WTC11 (cell line): ENCODE measurements around the gene TYSND1. TPM values are rescaled to one million over a fixed set of nuclear protein-coding genes. Genes with fewer than 3 reads are reported as not detected.

Experiments used
- ATAC-seq: fragments of 200-7000 bp; cut with Tn5 transposase; 2 replicates; pipeline ENCODE4 v1.10.0; 2021; ENCODE audit warnings: mild to moderate bottlenecking, moderate library complexity
- CTCF ChIA-PET: fragments of 300-600 bp; sonication (Branson Sonifier 250); formaldehyde crosslinking; loops from one replicate; lab custom pipeline; 2021; ENCODE audit warnings: antibody characterized with exemption; lab: Charles Lee
- POLR2A ChIA-PET: fragments of 350-600 bp; sonication (Branson Sonifier 250); formaldehyde crosslinking; loops from one replicate; lab custom pipeline; 2021; ENCODE audit warnings: antibody characterized with exemption; lab: Charles Lee
- DNase-seq: peaks from one replicate; pipeline ENCODE4 v3.0.0; 2021; ENCODE audit warnings: low spot score
- H3K27ac Mint-ChIP-seq: 2 replicates; pipeline ENCODE4 v1.8.0; 2021; ENCODE audit warnings: mixed read lengths
- H3K27me3 Mint-ChIP-seq: 2 replicates; pipeline ENCODE4 v1.8.0; 2021; ENCODE audit warnings: low read depth, mild to moderate bottlenecking, moderate library complexity, mixed read lengths
- H3K36me3 Mint-ChIP-seq: 2 replicates; pipeline ENCODE4 v1.8.0; 2021; ENCODE audit warnings: mixed read lengths
- H3K4me1 Mint-ChIP-seq: 2 replicates; pipeline ENCODE4 v1.8.0; 2022; ENCODE audit warnings: mixed read lengths
- H3K4me3 Mint-ChIP-seq: 2 replicates; pipeline ENCODE4 v1.8.0; 2021; ENCODE audit warnings: mild to moderate bottlenecking, moderate library complexity, mixed read lengths
- H3K9me3 Mint-ChIP-seq: 2 replicates; pipeline ENCODE4 v1.8.0; 2021; ENCODE audit warnings: mixed read lengths
- ETV6 ChIP-seq: sonication (generic); formaldehyde crosslinking; IDR thresholded peaks from 2 replicates; pipeline ENCODE4 v1.8.1; 2022; ENCODE audit warnings: mild to moderate bottlenecking, missing genetic modification reagents
- FOXJ3 ChIP-seq: sonication (generic); formaldehyde crosslinking; IDR thresholded peaks from 2 replicates; pipeline ENCODE4 v1.9.0; 2021; ENCODE audit warnings: missing genetic modification reagents, mild to moderate bottlenecking, borderline replicate concordance
- FOXK1 ChIP-seq: sonication (generic); formaldehyde crosslinking; IDR thresholded peaks from 2 replicates; pipeline ENCODE4 v1.8.0; 2022; ENCODE audit warnings: mild to moderate bottlenecking, moderate library complexity, missing genetic modification reagents
- GABPB1 ChIP-seq: sonication (generic); formaldehyde crosslinking; IDR thresholded peaks from 2 replicates; pipeline ENCODE4 v1.8.1; 2023; ENCODE audit warnings: mild to moderate bottlenecking, missing genetic modification reagents
- HMGA2 ChIP-seq: fragments of 250-450 bp; sonication (Bioruptor Pico); IDR thresholded peaks from 2 replicates; pipeline ENCODE4 v1.4.0; 2021; ENCODE audit warnings: mild to moderate bottlenecking, moderate library complexity
- PRRX2 ChIP-seq: fragments of 250-450 bp; sonication (Bioruptor Pico); IDR thresholded peaks from 2 replicates; pipeline ENCODE4 v1.8.0; 2021; ENCODE audit warnings: mild to moderate bottlenecking
- SP1 ChIP-seq: sonication (generic); formaldehyde crosslinking; conservative IDR thresholded peaks from 2 replicates; pipeline ENCODE4 v1.8.1; 2022; ENCODE audit warnings: missing genetic modification reagents
- TP53 ChIP-seq: sonication (generic); formaldehyde crosslinking; IDR thresholded peaks from 2 replicates; pipeline ENCODE4 v1.8.1; 2023; ENCODE audit warnings: mild to moderate bottlenecking, missing genetic modification reagents
- ZNF416 ChIP-seq: fragments of 250-450 bp; sonication (Bioruptor Pico); IDR thresholded peaks from 2 replicates; pipeline ENCODE4 v1.9.0; 2021; ENCODE audit warnings: mild to moderate bottlenecking, inconsistent platforms
- total RNA-seq: library from RNA; stranded (reverse); gene quantifications from 3 replicates; pipeline ENCODE4 v1.2.3, GENCODE V29; 2021
- TF ChIP-seq, protein P1 (sequence below): fragments of 250-450 bp; sonication (Bioruptor Pico); IDR thresholded peaks from 2 replicates; pipeline ENCODE4 v1.9.0; 2021; ENCODE audit warnings: mild to moderate bottlenecking
- TF ChIP-seq, protein P2 (sequence below): fragments of 200-600 bp; IDR thresholded peaks from 2 replicates; pipeline ENCODE4 v1.8.0; 2022; ENCODE audit warnings: antibody characterized with exemption
- TF ChIP-seq, protein P3 (sequence below): sonication (generic); formaldehyde crosslinking; IDR thresholded peaks from 2 replicates; pipeline ENCODE4 v1.8.0; 2022; ENCODE audit warnings: mild to moderate bottlenecking, missing genetic modification reagents
- TF ChIP-seq, protein P4 (sequence below): fragments of 250-450 bp; sonication (Bioruptor Pico); IDR thresholded peaks from 2 replicates; pipeline ENCODE4 v2.1.2; 2022; ENCODE audit warnings: mild to moderate bottlenecking, moderate library complexity
- TF ChIP-seq, protein P5 (sequence below): sonication (generic); formaldehyde crosslinking; IDR thresholded peaks from 2 replicates; pipeline ENCODE4 v1.8.1; 2023; ENCODE audit warnings: mild to moderate bottlenecking, missing genetic modification reagents, borderline replicate concordance
- TF ChIP-seq, protein P6 (sequence below): sonication (generic); formaldehyde crosslinking; IDR thresholded peaks from 2 replicates; pipeline ENCODE4 v1.8.1; 2022; ENCODE audit warnings: missing genetic modification reagents, borderline replicate concordance

TYSND1 gene
- total RNA-seq, 1 experiment from 2014 or later = 18.9 TPM

DNA sequence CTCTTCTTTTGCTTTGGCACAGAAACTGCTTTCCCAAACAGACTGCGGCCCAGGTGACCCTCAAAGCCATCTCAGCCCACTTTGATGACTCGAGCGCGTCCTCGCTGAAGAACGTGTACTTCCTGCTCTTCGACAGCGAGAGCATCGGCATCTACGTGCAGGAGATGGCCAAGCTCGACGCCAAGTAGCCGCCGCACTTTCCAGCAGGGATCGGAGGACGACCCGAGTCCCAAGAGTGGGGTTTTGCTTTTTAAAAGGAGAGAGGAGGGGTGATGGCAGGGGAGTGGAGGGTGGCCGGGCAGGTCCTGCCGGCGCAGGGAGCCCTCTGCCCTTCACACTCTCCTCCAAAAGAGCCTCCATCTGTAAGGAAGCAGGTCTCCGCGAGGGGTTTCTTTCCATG is 35.0 kb downstream of the TYSND1 start (continued):
- TF ChIP-seq HMGA2 (CRISPR knock-in tag) (no peak), FOXJ3 (CRISPR knock-in tag) (no peak), FOXK1 (no peak)

DNA sequence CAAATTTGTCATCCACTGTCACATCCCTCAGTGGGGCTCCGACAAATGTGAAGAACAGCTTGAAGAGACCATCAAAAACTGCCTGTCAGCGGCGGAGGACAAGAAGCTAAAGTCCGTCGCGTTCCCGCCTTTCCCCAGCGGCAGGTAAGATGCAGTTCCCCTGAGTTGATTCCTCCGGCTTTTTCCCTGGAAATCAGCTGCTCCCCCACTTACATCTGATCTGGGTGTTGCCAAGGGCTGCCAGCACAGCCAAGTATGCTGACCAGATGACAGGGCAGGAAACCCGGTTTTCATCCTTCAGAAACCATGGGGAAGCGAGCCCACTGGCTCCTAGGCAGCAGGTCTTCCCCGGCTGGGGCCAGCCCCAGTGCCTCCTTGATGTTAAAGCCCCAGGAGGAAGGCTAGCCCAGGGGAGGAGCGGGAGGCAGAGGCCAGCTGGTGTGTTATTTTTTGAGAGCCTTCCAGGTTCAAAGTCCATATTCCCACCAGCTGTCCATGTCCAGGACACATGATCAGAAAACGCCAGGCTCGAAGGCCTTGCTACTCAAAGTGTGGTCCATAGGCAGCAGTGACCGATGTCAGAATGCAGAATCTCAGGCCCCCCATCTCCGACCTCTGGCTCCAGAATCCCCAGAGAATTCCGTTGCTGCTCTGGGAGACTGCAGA is 37.3 kb downstream of the TYSND1 start:
- Mint-ChIP-seq H3K9me3 (no peaks in the 10 kb centered on the region), H3K4me1 (peaks cover 11% of the 10 kb centered on the region), H3K27ac (no peak overlapping the region), H3K27me3 (no peaks in the 10 kb centered on the region), H3K4me3 (no peak overlapping the region), H3K36me3 (peaks cover 3% of the 10 kb centered on the region)
- POLR2A ChIA-PET = no interaction called here
- no peak for ATAC-seq
- CTCF ChIA-PET = no interaction called here
- TF ChIP-seq GABPB1 (CRISPR knock-in tag) = peak; percentile 51; the same call in 1 of the 2 replicates
- TF ChIP-seq, protein P1, sequence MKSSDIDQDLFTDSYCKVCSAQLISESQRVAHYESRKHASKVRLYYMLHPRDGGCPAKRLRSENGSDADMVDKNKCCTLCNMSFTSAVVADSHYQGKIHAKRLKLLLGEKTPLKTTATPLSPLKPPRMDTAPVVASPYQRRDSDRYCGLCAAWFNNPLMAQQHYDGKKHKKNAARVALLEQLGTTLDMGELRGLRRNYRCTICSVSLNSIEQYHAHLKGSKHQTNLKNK = no peak
- DNase-seq = no peak

DNA sequence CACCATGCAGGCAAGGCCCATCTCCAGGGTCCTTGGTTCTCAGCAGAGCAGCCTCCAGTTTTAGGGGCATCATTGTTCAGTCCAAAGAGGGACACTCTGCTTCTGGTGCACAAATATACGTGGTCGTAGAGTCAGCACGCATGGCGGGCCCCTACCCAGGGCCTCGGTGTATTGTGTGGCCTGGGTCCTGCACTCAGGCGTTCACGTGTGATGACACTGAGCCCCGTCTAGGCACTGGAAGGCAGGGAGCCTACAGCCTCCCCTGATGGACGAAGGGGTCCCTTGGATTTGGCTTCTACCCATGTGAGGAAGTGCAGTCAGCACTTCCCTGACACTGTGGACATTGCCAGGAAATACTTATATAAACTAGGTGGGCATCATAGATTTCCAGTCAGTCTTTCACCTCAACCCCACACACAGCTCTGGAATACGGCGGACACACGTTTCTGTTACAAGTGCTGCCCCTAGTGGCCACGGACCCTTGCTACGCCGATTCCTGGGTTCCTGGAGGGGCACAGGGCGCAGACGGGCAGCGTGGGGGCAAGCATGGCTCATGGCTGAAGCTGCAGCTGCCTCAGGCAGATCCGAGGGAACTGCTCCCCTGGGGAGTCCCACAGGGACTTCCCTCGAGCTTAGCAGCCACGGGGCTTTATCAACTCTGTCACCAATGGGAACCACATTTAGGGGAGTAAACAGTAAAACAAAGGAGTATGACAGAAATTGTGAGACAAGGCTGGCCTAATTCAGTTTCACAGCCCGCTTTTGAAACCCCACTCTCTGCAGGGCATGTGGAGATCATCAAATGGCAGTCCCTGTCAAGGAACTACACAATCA is 39.3 kb downstream of the TYSND1 start:
- CTCF ChIA-PET = interaction anchor here (0.6 to 3.0 kb wide), 36 partner anchors 9 to 656 kb away, joined by 3 to 24 read pairs (median 4); partner anchors contain the start of genes SAR1A, TSPAN15 and TYSND1
- TF ChIP-seq ETV6 = 0 out of 2 replicates have a peak, but pooled peaks have one; percentile 35
- TF ChIP-seq, protein P2, sequence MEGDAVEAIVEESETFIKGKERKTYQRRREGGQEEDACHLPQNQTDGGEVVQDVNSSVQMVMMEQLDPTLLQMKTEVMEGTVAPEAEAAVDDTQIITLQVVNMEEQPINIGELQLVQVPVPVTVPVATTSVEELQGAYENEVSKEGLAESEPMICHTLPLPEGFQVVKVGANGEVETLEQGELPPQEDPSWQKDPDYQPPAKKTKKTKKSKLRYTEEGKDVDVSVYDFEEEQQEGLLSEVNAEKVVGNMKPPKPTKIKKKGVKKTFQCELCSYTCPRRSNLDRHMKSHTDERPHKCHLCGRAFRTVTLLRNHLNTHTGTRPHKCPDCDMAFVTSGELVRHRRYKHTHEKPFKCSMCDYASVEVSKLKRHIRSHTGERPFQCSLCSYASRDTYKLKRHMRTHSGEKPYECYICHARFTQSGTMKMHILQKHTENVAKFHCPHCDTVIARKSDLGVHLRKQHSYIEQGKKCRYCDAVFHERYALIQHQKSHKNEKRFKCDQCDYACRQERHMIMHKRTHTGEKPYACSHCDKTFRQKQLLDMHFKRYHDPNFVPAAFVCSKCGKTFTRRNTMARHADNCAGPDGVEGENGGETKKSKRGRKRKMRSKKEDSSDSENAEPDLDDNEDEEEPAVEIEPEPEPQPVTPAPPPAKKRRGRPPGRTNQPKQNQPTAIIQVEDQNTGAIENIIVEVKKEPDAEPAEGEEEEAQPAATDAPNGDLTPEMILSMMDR = peak; percentile 70
- TF ChIP-seq, protein P3, sequence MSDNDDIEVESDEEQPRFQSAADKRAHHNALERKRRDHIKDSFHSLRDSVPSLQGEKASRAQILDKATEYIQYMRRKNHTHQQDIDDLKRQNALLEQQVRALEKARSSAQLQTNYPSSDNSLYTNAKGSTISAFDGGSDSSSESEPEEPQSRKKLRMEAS (CRISPR knock-in tag) = no peak
- no peak overlapping the region for H3K27ac Mint-ChIP-seq

DNA sequence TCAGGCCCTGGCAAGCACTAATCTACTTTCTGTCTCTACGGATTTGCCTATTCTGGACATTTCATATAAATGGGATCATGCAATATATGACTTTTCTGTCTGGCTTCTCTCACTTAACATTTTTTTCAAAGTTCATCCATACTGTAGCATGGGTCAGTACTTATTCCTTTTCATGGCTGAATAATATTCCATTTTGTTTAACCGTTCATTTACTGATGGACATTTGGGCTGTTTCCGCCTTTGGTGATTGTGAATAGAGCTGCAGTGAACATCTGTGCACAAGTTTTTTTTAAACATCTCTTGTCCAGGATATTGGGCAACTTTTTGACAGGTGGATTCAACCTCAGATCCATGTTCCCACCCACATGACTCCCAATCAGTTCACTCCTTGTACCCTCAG is 44.8 kb downstream of the TYSND1 start:
- Mint-ChIP-seq H3K4me1 (peaks cover 8% of the 10 kb centered on the region), H3K27ac (no peak overlapping the region), H3K36me3 (peaks cover 14% of the 10 kb centered on the region), H3K9me3 (peaks cover 5% of the 10 kb centered on the region; the same call in 1 of the 2 replicates), H3K4me3 (no peak overlapping the region), H3K27me3 (no peaks in the 10 kb centered on the region)
- no peak for DNase-seq
- no peak for ATAC-seq
- CTCF ChIA-PET = interaction anchor here (1.1 to 1.2 kb wide), 2 partner anchors 13 to 15 kb away, joined by 3 to 4 read pairs; no protein-coding TSS in a partner anchor
- POLR2A ChIA-PET = no interaction called here
- TF ChIP-seq ZNF416 (CRISPR knock-in tag) = no peak
- TF ChIP-seq, protein P4, sequence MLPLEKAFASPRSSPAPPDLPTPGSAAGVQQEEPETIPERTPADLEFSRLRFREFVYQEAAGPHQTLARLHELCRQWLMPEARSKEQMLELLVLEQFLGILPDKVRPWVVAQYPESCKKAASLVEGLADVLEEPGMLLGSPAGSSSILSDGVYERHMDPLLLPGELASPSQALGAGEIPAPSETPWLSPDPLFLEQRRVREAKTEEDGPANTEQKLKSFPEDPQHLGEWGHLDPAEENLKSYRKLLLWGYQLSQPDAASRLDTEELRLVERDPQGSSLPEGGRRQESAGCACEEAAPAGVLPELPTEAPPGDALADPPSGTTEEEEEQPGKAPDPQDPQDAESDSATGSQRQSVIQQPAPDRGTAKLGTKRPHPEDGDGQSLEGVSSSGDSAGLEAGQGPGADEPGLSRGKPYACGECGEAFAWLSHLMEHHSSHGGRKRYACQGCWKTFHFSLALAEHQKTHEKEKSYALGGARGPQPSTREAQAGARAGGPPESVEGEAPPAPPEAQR (CRISPR knock-in tag) = no peak
- TF ChIP-seq PRRX2 = no peak
- TF ChIP-seq SP1 = no peak
- TF ChIP-seq, protein P5, sequence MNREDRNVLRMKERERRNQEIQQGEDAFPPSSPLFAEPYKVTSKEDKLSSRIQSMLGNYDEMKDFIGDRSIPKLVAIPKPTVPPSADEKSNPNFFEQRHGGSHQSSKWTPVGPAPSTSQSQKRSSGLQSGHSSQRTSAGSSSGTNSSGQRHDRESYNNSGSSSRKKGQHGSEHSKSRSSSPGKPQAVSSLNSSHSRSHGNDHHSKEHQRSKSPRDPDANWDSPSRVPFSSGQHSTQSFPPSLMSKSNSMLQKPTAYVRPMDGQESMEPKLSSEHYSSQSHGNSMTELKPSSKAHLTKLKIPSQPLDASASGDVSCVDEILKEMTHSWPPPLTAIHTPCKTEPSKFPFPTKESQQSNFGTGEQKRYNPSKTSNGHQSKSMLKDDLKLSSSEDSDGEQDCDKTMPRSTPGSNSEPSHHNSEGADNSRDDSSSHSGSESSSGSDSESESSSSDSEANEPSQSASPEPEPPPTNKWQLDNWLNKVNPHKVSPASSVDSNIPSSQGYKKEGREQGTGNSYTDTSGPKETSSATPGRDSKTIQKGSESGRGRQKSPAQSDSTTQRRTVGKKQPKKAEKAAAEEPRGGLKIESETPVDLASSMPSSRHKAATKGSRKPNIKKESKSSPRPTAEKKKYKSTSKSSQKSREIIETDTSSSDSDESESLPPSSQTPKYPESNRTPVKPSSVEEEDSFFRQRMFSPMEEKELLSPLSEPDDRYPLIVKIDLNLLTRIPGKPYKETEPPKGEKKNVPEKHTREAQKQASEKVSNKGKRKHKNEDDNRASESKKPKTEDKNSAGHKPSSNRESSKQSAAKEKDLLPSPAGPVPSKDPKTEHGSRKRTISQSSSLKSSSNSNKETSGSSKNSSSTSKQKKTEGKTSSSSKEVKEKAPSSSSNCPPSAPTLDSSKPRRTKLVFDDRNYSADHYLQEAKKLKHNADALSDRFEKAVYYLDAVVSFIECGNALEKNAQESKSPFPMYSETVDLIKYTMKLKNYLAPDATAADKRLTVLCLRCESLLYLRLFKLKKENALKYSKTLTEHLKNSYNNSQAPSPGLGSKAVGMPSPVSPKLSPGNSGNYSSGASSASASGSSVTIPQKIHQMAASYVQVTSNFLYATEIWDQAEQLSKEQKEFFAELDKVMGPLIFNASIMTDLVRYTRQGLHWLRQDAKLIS (CRISPR knock-in tag) = no peak
- TF ChIP-seq, protein P6, sequence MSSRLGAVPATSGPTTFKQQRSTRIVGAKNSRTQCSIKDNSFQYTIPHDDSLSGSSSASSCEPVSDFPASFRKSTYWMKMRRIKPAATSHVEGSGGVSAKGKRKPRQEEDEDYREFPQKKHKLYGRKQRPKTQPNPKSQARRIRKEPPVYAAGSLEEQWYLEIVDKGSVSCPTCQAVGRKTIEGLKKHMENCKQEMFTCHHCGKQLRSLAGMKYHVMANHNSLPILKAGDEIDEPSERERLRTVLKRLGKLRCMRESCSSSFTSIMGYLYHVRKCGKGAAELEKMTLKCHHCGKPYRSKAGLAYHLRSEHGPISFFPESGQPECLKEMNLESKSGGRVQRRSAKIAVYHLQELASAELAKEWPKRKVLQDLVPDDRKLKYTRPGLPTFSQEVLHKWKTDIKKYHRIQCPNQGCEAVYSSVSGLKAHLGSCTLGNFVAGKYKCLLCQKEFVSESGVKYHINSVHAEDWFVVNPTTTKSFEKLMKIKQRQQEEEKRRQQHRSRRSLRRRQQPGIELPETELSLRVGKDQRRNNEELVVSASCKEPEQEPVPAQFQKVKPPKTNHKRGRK (CRISPR knock-in tag) = no peak
- TF ChIP-seq TP53 (CRISPR knock-in tag) = no peak

More for the DNA sequence above, 39.3 kb downstream of the TYSND1 start:
- Mint-ChIP-seq H3K27me3 (no peaks in the 10 kb centered on the region), H3K9me3 (no peaks in the 10 kb centered on the region), H3K36me3 (peaks cover 3% of the 10 kb centered on the region; the same call in 1 of the 2 replicates), H3K4me1 (peaks cover 11% of the 10 kb centered on the region), H3K4me3 (no peak overlapping the region)
- peak; percentile 85 for DNase-seq
- POLR2A ChIA-PET = no interaction called here
- peak; percentile 99 for ATAC-seq
